ENCODE measurements around the gene KCNQ4.

The KCNQ4 gene

GRCh38 chr1:40796939-40797667 lies 13.5 kb downstream of the KCNQ4 start:
- DNase-seq = no peak

GRCh38 chr1:40797668-40798010 lies 14.1 kb downstream of the KCNQ4 start:
- no peak for DNase-seq

- no peak for DNase-seq
These were observed 15.0 kb downstream of the KCNQ4 start for GRCh38 chr1:40798366-40799281.

- DNase-seq = no peak
These were observed 15.8 kb downstream of the KCNQ4 start for GRCh38 chr1:40799351-40799867.

GRCh38 chr1:40801742-40802077 lies 18.1 kb downstream of the KCNQ4 start:
- DNase-seq = no peak

GRCh38 chr1:40802078-40802741 lies 18.6 kb downstream of the KCNQ4 start:
- DNase-seq = peak; percentile 83

- DNase-seq = no peak
These were observed 19.1 kb downstream of the KCNQ4 start for GRCh38 chr1:40802742-40803113.

- no peak for DNase-seq
These were observed 19.9 kb downstream of the KCNQ4 start for GRCh38 chr1:40803447-40803846.

- no peak for DNase-seq
These were observed 20.3 kb downstream of the KCNQ4 start for GRCh38 chr1:40803902-40804301.

- no peak for DNase-seq
These were observed 22.7 kb downstream of the KCNQ4 start for GRCh38 chr1:40806240-40806639.

GRCh38 chr1:40806731-40807695 lies 23.4 kb downstream of the KCNQ4 start:
- no peak for DNase-seq

GRCh38 chr1:40808002-40808401 lies 24.4 kb downstream of the KCNQ4 start:
- no peak for DNase-seq

GRCh38 chr1:40808444-40808843 lies 24.9 kb downstream of the KCNQ4 start:
- DNase-seq = no peak

GRCh38 chr1:40808909-40809308 lies 25.3 kb downstream of the KCNQ4 start:
- no peak for DNase-seq

- DNase-seq = no peak
These were observed 27.3 kb downstream of the KCNQ4 start for GRCh38 chr1:40810927-40811326.

- no peak for DNase-seq
These were observed 31.8 kb downstream of the KCNQ4 start for GRCh38 chr1:40815420-40815819.

GRCh38 chr1:40817791-40818263 lies 34.2 kb downstream of the KCNQ4 start:
- DNase-seq = no peak

- DNase-seq = peak; percentile 85
These were observed 34.8 kb downstream of the KCNQ4 start for GRCh38 chr1:40818264-40818961.

GRCh38 chr1:40819101-40819500 lies 35.5 kb downstream of the KCNQ4 start:
- no peak for DNase-seq

GRCh38 chr1:40820251-40820797 lies 36.7 kb downstream of the KCNQ4 start:
- no peak for DNase-seq

Data from stimulated activated CD4-positive, alpha-beta T cell treated with anti-CD3 and anti-CD28 coated beads, Interleukin-4, amount 100 ng/mL, for 1 hour (primary cell).